Heart left ventricle (tissue), 13 donors: ENCODE measurements around the gene RTF1.

Source experiments
- POLR2A ChIP-seq, 2 donors: fragments of 450-650 bp; IDR thresholded peaks; one replicate each; pipeline ENCODE4 v1.6.1; 2017; ENCODE audit warnings: antibody characterized with exemption in 2 of 2, mild to moderate bottlenecking in 2 of 2, moderate library complexity in 2 of 2
- TF ChIP-seq, protein P1 (sequence below), 12 donors: fragments of 200-600 bp; sonication (generic) in 4 of 12; IDR thresholded peaks; one replicate each; pipeline versions ENCODE4 v1.5.0 to v1.8.0; 2018 to 2022; ENCODE audit warnings: antibody characterized with exemption in 12 of 12, mild to moderate bottlenecking in 5 of 12
- donor health status: ischemic (EF 13 %, LVEDD 7.1; RV severe dilation, severe dysfunction).
- donor health status: DM: no; HTN: yes; CAD: no.
- donor health status: DM: no; HTN: no; CAD: no.
- donor health status: ischemic (EF 25% LVEDD 6.9; RV normal size, moderate dysfunction).
- donor health status: ischemic (EF 25% LVEDD 5.7; RV mildly dilated, moderate dysfunction).
- donor health status: ischemic (EF 35%, LVEDD 5.7; RV mildly dilated, moderate dysfunction).
- donor health status: nonischemic (EF 11% LVEDD 7.7; RV severe dilation, severe dysfunction).
- donor health status: DM: yes; HTN: yes; CAD: no.
- donor health status: PGD.
- donor health status: ischemic (EF 29% LVEDD 5.4; RV normal size, mild dysfunction).
- donor health status: nonischemic (EF 23%, LVEDD 6.1; RV moderate dilation, normal function).

DNA sequence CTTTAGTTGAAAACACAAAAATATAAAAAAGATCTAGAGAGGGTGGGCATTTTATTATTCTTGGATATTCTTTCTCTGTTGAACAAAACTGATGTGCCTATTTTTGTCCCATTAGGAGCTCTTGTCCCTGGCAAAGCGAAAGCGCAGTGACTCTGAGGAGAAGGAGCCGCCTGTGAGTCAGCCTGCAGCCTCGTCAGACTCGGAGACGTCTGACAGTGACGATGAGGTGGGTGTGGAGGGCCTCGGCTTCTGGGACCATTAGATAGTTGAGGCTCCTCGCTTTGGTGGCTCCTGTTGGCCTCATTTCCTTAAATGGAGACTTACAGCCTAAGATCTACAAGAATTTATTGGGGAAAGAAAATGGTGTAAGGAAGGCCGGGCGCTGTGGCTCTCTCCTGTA is 21.3 kb downstream of the RTF1 start:
- TF ChIP-seq, protein P1, sequence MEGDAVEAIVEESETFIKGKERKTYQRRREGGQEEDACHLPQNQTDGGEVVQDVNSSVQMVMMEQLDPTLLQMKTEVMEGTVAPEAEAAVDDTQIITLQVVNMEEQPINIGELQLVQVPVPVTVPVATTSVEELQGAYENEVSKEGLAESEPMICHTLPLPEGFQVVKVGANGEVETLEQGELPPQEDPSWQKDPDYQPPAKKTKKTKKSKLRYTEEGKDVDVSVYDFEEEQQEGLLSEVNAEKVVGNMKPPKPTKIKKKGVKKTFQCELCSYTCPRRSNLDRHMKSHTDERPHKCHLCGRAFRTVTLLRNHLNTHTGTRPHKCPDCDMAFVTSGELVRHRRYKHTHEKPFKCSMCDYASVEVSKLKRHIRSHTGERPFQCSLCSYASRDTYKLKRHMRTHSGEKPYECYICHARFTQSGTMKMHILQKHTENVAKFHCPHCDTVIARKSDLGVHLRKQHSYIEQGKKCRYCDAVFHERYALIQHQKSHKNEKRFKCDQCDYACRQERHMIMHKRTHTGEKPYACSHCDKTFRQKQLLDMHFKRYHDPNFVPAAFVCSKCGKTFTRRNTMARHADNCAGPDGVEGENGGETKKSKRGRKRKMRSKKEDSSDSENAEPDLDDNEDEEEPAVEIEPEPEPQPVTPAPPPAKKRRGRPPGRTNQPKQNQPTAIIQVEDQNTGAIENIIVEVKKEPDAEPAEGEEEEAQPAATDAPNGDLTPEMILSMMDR (IDR thresholded peaks at IDR 0.05), result no peak
- no peak for TF ChIP-seq POLR2A (IDR thresholded peaks at IDR 0.05)
